Transverse colon (tissue), 4 donors: ENCODE measurements around the gene HTRA3. TPM values are rescaled to one million over a fixed set of nuclear protein-coding genes. Genes with fewer than 3 reads are reported as not detected.

Experiments
- DNase-seq: peaks from one replicate; pipeline ENCODE4 v3.0.0-alpha.2; 2019
- H3K27ac ChIP-seq, 4 donors: fragments of 200-600 bp; sonication (generic); 2 replicates each; pipeline ENCODE4 v1.5.1; 2016 to 2018; ENCODE audit warnings: inconsistent platforms in 4 of 4
- H3K27me3 ChIP-seq: fragments of 200-600 bp; sonication (generic); 2 replicates; pipeline ENCODE4 v1.5.1; 2017; ENCODE audit warnings: inconsistent platforms
- H3K36me3 ChIP-seq, 4 donors: fragments of 200-600 bp; sonication (generic); 2 replicates each; pipeline ENCODE4 v1.5.1; 2017 to 2019; ENCODE audit warnings: inconsistent platforms in 4 of 4
- H3K4me1 ChIP-seq, 4 donors: fragments of 200-600 bp; sonication (generic); 2 replicates each; pipeline ENCODE4 v1.5.1; 2017 to 2020; ENCODE audit warnings: inconsistent platforms in 4 of 4
- H3K4me3 ChIP-seq, 4 donors: fragments of 200-600 bp; sonication (generic); 1 replicate in 1 of 4; 2 replicates in 3 of 4; pipeline versions ENCODE4 v1.5.1 to v1.6.1; 2017 to 2019; ENCODE audit warnings: inconsistent platforms in 4 of 4
- H3K9me3 ChIP-seq, 2 donors: fragments of 200-600 bp; sonication (generic); 2 replicates each; pipeline ENCODE4 v1.5.1; 2017 to 2019; ENCODE audit warnings: inconsistent platforms in 2 of 2
- EP300 ChIP-seq: sonication (generic); formaldehyde crosslinking; IDR thresholded peaks from one replicate; pipeline ENCODE4 v1.6.1; 2017; ENCODE audit warnings: antibody characterized with exemption, low read depth
- POLR2A ChIP-seq: fragments of 450-650 bp; IDR thresholded peaks from one replicate; pipeline ENCODE4 v1.6.1; 2016; ENCODE audit warnings: antibody characterized with exemption, mild to moderate bottlenecking, moderate library complexity
- POLR2AphosphoS5 ChIP-seq, 3 donors: sonication (generic); formaldehyde crosslinking; IDR thresholded peaks; one replicate each; pipeline ENCODE4 v1.6.1; 2016; ENCODE audit warnings: antibody characterized with exemption in 3 of 3
- WGBS, 2 donors: methylation state at CpG; one replicate each; pipeline ENCODE4 v1.1.5; 2018; ENCODE audit warnings: low coverage in 1 of 2; 5-methylcytosine and 5-hydroxymethylcytosine counted together
- in situ Hi-C, 4 donors: fragments of 200-750 bp; cut with MboI; loops; one replicate each; pipeline versions ENCODE4 v1.15.0 to v1.15.1; 2017; ENCODE audit warnings: low sequenced_read_pairs in 3 of 4, low pct_ligation_motif_present in 1 of 4, low pct_unique_long_range_greater_than_20kb in 1 of 4
- intact Hi-C: fragments of 100-400 bp; cut with DNase I; formaldehyde crosslinking; loops from one replicate; pipeline ENCODE4 v1.15.1; 2023; ENCODE audit warnings: low total_unique reads
- total RNA-seq, 4 donors: library from RNA; depleted of rRNA; stranded (reverse); fragments of >200 nt; gene quantifications; one replicate each; pipeline ENCODE4 v1.1.0, GENCODE V29; 2016
- TF ChIP-seq, protein P1 (sequence below), 5 experiments: fragments of 200-600 bp in 3 of 5; fragments of 450-650 bp in 2 of 5; sonication (generic) in 3 of 5; IDR thresholded peaks; 1 replicate in 2 of 5; 2 replicates in 3 of 5; pipeline ENCODE4 v1.5.1; 2016 to 2017; ENCODE audit warnings: antibody characterized with exemption in 5 of 5, inconsistent platforms in 3 of 5, mild to moderate bottlenecking in 2 of 5, moderate library complexity in 1 of 5

HTRA3 gene
- total RNA-seq, 4 donors from 2014 or later = 1.5 to 11.9 (median 6.5) TPM

DNA sequence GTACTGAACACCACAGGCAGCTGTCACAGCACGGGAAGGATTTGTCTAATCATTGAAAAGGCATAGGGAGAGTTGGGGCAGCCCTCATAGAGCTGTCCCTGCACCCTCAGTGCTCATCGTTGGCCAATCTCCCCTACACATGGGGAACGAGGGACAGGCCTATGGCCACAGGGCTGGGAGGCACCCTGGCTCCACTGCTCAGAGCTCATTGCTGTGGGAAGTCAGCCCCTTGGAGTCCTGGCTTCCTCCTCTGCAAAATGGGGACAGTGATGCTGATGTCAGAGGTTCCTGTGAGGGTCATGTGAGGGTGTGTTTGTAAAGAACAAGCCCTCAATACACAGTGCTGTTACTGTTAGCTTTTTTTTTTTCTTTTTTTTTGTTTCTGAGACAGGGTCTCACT, 19.3 kb upstream of the HTRA3 start:
- no peak for TF ChIP-seq POLR2A
- 47% methylated on average over 3 of the region's 3 CpGs; no CpG with 5 or more reads in 1 of the 2 donors for WGBS, 2 donors
- H3K27me3 ChIP-seq = peaks cover 3% of the 10 kb centered on the region
- H3K4me3 ChIP-seq = no peak overlapping the region
- no peaks in the 10 kb centered on the region for H3K9me3 ChIP-seq
- H3K36me3 ChIP-seq = no peaks in the 10 kb centered on the region
- intact Hi-C loops (no loop called here), in situ Hi-C loops (no loop called here)
- no peaks in the 10 kb centered on the region for H3K4me1 ChIP-seq
- no peak for DNase-seq
- no peak overlapping the region for H3K27ac ChIP-seq

DNA sequence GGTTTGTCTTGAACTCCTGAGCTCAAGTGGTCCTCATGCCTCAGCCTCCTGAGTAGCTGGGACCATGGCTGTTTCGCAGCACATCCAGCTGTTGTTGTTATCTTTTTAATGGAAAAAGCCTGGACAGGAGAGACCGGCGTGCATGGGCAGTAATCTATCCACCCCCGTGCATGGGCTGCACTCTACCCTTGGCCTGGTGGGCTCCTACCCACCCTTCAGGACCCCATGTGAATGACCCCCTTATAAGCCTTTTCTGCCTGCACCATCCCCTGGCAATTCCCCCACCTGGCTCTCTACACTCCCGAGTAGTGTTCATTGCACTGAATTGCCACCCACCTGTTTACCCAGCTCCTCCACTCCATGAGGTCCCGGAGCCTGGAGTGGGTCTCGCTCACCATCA, 18.9 kb upstream of the HTRA3 start:
- intact Hi-C loops = no loop called here
- H3K36me3 ChIP-seq = no peaks in the 10 kb centered on the region
- in situ Hi-C loops = no loop called here

DNA sequence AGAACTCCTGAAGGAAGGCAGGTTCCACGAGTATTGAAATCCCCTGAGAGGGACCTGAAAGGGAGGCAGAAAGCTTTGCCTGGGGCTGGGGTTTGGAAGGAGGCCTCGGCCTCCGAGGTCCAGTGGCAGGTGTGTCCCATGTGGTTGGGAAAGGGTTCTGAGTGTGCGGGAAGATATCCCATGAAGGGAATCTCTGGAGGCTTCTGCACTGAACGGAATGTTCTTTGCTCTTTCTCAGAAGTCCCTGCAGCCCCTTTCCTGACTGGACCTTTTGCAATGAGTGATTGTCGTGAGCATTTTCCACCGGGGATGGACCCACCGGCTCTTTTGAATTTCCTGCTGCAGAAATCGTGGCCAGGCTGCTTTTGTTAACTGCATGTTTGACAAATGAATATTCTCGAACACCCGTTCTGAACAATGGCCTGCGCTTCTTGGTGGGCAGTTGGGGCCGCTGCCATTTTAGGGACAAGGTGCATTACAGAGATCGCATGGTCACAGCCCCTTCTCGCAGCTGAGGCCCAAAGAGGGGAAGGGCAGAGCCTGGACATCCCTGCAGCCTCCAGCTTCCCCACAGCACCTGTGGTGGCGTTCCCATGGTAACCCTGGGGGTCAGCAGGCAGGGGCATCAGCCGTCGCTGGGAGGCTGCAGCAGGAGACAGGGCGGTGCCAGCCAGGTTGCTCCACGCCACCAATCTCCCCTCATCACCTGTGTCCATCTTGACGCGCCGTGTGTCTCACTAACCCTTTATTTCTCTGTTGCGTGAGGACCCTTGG, 18.3 kb upstream of the HTRA3 start:
- no peak for DNase-seq
- Histone ChIP-seq H3K36me3 (no peaks in the 10 kb centered on the region), H3K9me3 (no peaks in the 10 kb centered on the region), H3K4me3 (no peak overlapping the region), H3K4me1 (no peaks in the 10 kb centered on the region), H3K27ac (no peak overlapping the region), H3K27me3 (peaks cover 3% of the 10 kb centered on the region)
- in situ Hi-C loops = no loop called here
- no peak for TF ChIP-seq POLR2A
- TF ChIP-seq EP300 = no peak
- TF ChIP-seq POLR2AphosphoS5 (IDR thresholded peaks at IDR 0.05) = no peak
- TF ChIP-seq, protein P1, sequence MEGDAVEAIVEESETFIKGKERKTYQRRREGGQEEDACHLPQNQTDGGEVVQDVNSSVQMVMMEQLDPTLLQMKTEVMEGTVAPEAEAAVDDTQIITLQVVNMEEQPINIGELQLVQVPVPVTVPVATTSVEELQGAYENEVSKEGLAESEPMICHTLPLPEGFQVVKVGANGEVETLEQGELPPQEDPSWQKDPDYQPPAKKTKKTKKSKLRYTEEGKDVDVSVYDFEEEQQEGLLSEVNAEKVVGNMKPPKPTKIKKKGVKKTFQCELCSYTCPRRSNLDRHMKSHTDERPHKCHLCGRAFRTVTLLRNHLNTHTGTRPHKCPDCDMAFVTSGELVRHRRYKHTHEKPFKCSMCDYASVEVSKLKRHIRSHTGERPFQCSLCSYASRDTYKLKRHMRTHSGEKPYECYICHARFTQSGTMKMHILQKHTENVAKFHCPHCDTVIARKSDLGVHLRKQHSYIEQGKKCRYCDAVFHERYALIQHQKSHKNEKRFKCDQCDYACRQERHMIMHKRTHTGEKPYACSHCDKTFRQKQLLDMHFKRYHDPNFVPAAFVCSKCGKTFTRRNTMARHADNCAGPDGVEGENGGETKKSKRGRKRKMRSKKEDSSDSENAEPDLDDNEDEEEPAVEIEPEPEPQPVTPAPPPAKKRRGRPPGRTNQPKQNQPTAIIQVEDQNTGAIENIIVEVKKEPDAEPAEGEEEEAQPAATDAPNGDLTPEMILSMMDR (IDR thresholded peaks at IDR 0.05) = no peak
- intact Hi-C loops = no loop called here
- WGBS, 2 donors = 86 to 100% methylated on average over 4 to 24 of the region's 24 CpGs

More for the DNA sequence above, 18.9 kb upstream of the HTRA3 start:
- Histone ChIP-seq H3K9me3 (no peaks in the 10 kb centered on the region), H3K4me1 (no peaks in the 10 kb centered on the region), H3K4me3 (no peak overlapping the region), H3K27me3 (peaks cover 3% of the 10 kb centered on the region), H3K27ac (no peak overlapping the region)
- 63 to 74% methylated on average over 3 to 7 of the region's 7 CpGs for WGBS, 2 donors
- no peak for DNase-seq
- TF ChIP-seq POLR2A (no peak), POLR2AphosphoS5 (IDR thresholded peaks at IDR 0.05) (no peak), EP300 (no peak)
- TF ChIP-seq, protein P1 (IDR thresholded peaks at IDR 0.05) = no peak

DNA sequence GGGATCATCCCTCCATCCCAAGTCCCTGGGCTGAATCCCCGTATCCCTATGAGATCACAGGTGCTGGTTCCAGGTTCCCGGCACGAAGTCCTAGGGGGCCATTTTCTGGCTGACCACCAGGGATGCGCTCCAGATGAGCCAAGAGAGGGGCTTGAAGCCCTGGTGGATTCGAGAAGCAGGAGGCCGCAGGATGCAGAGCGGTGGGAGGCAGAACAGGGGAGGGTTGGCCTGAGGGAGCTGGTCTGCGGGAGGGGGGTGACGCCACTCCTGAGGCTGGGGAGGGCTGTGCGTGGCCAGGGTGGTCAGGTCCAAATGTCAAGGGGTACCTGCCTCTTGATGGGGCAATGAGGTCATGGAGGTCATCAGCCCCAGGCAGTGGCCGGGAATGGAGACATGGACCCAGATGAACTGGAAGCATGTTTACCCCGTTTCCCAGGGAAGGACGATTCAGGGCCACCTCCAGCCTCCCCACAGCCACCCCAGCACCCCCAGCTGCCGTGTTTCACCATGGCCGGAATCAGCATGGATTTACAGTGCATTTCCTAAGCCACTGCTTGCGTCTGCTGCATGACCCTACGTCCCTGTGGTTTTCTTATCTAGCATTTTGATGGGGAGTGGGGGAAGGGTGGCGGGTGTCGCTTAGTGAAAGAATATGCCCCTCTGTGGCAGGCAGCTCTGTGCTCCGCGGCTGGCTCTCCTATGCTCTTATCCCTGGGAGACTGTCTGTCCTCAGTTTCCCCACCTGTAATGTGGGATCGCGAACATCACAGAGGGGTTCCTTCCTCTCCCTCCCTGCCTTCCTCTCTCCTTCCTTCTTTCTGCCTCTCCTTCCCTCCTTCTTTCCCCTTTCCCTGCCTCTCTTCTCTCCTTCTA, 17.0 kb upstream of the HTRA3 start:
- Histone ChIP-seq H3K27me3 (peaks cover under 1% of the 10 kb centered on the region), H3K9me3 (no peaks in the 10 kb centered on the region), H3K27ac (no peak overlapping the region), H3K4me1 (no peaks in the 10 kb centered on the region), H3K4me3 (no peak overlapping the region), H3K36me3 (no peaks in the 10 kb centered on the region)
- no peak for TF ChIP-seq POLR2A
- TF ChIP-seq, protein P1 (IDR thresholded peaks at IDR 0.05) = no peak
- TF ChIP-seq EP300 = no peak
- TF ChIP-seq POLR2AphosphoS5 (IDR thresholded peaks at IDR 0.05) = no peak
- WGBS, 2 donors = 75 to 78% methylated on average over 4 to 23 of the region's 23 CpGs
- in situ Hi-C loops = no loop called here
- DNase-seq = no peak
- intact Hi-C loops = no loop called here
